Measurements from ENCODE around the gene ATP7B.

The ATP7B gene

DNA sequence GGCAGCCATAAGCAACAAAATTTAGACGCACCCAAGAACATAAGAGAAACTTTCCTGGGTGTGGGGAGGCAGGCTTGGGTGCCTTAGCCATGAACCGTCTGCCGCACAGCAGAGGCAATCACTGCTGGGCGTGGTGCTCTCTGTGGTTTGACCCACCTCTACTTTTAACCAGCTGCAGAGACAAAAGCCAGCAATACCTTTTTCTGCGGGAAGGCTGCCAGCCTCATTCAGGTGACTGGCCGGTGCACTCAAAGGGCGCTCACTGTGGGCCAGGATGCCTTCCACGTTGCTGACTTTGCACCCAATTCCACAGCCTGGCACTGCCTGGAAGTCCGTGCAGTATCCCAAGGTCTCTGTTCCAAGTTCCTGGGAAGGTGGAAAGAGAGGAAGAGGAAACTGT, 69.1 kb downstream of the ATP7B start:
- DNase-seq: no peak

DNA sequence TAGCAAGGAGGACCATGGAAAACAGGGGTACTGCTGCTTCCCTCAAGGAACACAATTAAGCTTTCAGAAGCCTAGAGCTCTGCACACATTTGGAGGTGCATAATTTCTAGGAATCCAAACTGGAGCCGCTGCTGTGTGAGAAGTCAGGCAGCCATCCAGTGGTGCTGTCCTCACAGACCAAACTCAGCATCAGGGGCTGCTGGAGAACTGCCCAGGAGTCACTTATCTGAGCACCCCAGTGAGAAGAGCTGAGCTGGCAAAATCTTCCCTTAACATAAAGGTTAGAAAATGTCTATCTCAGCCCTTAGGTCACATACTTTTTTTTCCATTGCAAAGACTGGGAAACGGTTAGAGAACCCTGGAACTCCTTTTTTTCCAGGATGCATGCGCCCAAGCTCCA, 72.8 kb downstream of the ATP7B start:
- no peak for DNase-seq

DNA sequence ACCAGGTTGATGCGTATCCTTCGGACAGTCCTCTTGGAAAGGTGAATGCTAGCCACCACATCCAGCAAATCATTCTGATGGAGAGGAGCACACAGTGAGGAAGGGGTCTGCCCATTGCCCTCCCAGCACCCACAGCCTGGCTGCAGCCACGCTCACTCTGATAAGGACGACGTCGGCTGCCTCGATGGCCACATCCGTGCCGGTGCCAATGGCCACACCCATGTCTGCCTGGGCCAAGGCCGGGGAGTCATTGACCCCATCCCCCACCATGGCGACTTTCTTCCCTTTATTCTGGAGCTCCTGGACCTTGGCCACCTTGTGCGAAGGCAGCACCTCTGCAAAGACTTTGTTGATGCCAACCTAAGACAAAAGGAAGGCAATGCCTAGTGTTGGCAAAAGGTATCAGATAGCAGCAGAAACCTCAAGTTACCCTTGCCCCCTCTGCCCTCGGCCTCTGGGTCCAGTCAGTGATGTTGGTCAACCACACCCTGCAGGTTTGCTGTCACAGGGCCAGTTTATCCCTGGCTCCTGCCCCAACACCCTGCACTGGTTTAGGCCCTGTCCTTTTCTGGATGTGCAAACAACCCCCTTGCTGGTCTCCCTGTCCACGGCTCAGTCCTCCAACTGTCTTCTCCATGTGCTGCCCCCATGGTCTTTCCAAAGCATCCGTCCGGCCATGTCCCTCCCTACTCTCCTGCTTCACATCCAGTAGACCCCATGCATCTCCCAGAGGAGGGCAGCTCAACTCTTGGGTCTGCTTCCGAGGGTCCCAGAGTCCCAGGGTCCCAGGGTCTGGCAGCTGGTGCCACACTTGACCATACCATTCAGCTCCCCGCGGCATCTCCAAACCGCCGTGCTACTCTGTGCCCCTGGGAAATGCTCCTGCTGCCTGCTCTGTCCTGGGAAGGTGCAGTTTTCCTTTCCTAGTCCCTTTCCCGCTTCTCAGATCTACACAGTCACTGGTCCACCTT, 73.6 kb downstream of the ATP7B start:
- DNase-seq: no peak

DNA sequence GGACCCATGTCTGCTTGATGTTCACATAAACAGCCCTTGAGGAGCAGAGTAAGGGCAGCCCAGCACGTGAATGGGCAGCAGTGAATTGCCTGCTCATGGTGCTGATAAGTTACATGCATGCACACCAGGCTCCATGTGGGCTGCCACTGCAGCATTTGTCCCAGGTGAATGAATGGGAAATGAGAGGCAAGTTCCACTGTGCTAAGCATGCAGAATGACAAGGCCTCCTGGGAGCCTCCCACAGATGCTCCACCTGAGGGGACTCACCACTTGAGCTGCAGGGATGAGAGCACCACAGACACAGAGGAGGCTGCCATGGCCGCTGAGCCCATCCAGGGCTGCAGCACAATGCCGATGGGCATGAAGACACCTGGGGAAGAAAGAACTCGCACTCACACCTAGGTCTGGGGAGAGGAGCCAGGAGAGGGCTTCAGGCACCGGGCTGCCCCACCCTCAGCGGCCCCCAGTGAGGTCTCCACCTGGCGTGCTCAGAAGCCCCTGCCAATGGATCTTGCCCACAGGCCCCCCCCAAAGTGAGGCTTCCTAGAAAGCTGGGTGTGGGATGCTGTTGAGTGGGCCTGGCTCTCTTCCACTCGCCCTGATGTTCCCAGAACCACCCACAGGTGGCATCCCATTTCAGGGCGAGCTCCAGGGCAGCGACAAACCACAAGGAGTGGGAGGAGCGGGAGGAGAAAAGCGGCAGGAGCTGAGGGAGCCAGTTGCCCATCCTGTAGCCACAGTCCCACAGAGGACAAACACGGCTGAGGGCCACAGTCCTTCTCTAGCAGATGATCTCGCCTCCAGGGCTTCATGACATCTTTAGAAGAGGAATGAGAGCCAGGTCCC, 75.7 kb downstream of the ATP7B start:
- DNase-seq: no peak

DNA sequence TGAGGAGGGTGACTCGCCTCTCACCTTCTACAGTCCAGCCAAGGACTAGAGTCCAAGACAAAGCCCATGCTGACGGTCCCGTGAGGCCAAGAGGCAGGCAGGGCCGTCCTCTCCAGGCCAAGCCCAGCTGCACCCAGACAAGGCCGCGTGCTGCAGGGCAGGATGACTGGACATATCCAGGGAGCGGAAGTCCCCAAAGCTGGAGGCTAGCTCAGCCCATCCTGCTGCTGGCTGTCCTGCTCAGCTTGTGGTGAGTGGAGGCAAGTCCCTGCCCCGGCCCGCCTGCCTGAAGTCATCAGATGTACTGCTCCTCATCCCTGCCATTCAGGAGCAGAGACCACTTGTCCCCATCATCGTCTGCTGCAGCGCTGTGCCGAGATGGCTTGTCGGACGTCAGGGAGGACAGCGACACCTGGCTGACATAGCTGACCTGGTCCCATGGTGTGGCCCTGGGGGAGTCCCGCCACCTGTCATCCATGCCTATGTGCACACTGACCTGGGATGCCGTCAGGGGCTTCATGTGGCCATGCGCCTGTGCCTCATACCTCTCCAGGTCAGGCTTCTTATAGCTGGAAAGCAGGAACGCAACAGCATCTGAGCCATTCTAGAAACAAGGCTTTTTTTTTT, 76.7 kb downstream of the ATP7B start:
- DNase-seq: no peak

DNA sequence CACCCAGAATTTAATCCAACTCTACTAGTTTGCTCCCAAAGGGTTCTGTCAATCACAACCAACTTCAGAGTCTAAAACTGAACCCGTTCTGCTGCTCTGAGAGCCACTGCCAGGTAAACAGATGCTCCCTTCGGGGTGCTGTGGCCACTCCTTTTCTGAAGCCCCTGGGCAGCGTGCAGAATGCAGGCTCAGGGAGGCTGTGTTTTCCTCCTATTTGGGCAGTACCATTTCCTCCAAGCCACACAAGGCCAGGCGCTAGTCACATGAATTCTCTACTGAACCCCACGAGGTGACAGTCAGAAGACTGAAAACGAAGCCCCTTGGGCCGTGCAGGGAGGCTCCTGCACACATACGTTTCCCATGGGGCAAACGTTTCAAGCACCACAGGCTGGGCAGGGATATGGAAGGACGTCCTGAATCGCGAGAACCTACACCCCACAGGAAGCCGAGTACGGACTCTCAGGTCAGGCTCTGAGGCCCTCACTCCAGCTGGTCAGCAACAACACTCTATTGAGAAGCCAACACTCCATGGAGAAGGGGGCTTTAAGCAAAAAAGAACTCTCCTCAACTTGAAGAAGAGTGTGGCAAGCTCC, 77.7 kb downstream of the ATP7B start:
- DNase-seq: no peak

DNA sequence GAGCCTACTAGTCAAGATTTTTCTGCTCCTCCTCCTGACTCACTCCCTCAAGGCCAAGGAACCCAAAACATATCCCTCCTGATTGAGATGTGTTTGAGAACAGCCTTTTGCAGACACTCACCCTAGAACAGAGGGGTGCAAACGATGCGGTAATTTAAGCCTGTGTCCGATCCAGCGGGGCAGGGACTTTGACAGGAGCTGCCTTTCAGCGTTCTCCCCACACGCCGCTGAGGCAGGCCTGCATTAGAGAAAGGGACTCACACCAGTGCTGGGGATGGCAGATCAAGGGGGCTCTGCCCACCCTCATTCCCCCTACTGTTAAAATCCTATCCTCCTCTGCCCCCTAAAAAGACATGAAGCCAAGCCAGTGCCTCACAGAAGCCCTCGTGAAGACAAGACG, 79.0 kb downstream of the ATP7B start:
- no peak for DNase-seq

DNA sequence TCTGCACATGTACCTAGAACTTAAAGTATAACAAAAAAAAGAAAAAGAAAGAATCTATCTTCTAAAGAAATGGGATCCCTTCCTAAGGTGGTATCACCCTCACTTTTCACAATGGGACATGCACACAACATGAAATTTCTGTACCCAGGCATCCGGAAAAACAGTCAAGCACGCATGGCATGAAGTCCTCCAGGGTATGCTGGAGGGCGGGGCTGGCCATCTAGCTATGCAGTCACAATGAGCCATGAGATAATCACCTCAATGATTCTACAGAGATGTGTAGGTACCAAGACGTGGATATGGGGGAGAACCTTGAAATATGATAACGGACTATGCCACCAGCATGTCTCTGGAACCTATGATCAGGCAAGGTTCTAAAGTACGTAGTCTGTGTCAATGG, 79.6 kb downstream of the ATP7B start:
- DNase-seq: no peak

DNA sequence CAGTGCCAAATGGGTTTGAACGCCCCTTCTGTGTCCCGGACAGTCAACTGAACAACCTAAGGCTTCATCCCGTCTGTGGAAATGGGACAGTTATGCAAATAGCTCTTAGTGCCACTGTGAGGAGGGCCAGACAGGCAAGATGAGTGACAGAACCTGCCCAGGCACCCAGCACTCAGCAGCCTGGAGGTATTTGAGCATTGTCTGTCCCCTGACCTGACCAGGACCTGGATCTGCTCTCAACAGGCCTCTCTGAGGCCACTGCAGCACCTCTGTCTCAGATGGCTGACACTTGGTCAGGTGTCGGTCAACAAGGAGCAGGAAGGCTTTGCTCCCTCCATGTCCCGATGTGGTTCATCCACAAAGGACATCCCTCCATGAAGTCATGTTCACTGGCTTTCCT, 81.6 kb downstream of the ATP7B start:
- DNase-seq: no peak

DNA sequence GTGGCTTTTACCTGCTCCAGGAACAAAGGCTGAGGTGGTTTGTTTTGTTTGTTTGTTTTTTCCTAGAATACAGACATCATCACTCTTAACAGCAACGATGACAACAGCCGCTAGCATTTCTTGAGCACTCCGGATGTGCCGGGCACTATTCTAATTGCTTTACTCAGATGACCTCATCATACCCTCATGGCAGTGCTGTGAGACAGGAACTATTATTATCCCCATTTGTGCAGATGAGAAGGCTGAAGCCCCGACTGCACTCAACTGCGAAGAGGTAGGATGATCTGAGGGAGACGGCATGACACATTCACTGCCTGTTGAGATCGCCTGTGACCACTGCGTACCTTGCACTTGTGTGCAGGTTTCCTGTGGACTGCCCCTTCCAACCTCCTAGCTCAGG, 83.0 kb downstream of the ATP7B start:
- DNase-seq: no peak

DNA sequence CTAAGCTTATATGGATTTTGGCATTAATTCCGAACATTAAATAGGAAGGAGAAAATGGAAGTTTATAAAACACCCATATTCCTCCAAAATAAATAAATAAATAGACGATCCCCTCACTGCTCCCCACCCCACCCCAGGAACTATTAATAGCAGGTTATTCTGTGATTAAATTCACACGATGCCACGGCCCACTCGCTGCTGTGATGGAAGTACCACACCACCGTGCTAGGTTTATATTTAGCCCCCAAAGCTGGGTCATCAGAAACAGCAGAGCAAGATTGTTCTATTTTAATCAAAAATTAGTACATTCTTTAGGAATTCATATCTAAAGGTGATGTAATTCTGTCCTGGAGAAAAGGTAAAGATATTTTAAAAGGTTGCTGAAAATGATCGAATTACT, 84.1 kb downstream of the ATP7B start:
- no peak for DNase-seq

DNA sequence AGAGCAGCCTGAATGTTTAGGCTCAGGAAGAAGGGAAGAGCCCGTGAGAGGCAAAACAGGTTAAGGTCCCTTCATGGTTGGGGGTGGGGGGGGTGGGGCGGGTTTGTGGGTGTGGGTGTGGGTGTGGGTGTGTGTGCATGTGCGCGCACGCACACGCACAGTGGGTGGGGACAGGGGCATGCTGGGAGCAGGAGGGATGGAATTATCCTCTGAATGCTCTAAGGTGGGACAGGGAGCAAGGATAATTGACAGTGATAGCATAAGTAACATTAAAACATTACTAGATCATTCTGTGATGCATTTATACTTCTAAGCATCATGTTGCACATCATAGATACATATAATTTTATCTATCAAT, 84.7 kb downstream of the ATP7B start:
- no peak for DNase-seq

DNA sequence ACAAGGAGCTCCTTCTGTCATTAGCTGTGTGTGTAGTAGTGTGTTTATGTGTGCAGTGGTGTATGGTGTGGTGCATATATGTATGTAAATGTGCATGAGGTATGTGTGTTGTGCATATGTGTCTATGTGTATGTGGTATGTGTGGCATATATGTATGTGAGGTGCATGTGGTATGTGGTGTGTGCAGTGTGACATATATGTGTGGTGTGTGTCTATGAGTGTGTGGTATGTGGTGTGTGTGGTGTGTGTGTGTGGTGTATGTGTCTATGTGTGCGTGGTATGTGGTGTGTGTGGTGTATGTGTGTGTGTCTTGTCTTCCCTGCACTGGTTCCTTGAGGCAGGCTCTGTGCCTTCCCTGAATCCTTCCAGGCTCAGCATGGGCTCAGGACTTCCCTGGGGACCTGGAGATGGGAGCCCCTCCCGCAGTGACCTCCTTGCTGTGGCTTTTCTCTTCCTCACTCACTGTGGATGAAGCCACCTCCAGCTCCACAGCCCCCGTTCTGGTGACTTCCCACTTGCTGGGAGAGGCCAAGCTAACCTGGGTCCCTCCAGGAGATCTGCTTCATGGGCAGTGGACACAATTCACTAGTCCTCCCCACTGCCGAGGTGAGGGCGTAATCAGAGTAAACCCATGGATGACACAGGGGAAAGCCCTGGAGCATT, 85.3 kb downstream of the ATP7B start:
- no peak for DNase-seq

DNA sequence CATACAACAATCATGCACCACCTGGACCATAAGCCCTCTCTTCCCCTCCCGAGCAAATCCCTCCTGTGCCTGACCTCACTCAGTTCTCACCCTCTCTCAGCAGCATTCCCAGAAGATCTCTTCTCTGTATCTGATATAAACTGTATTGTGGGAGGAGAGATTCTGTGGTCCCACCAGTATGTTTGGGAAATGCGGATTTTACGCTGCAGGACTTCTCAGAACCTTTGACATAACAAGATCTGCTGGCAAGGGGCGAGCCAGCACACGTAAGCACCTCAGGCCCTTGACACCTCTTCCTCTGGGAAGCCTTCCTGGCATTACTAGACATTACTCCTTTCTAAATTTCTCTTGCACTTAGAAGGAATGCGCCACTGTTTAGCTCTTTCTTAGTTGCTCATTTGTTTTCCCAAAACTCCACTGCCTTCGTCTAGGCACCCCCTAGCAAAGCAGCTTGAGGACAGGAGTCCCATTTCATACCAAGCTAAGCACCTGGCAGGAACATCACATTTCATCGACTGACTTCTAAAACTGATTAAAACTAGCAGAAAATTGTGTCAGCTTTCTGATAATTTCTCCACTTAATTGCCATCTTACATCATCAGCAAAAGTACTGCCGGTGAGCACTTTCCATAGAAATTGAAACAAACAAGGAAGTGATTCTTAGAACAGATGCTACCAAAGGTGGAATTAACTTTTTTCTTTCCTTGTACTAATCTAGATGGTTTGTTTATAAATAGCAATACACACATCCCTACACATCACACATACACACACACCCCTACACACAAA, 86.3 kb downstream of the ATP7B start:
- no peak for DNase-seq

DNA sequence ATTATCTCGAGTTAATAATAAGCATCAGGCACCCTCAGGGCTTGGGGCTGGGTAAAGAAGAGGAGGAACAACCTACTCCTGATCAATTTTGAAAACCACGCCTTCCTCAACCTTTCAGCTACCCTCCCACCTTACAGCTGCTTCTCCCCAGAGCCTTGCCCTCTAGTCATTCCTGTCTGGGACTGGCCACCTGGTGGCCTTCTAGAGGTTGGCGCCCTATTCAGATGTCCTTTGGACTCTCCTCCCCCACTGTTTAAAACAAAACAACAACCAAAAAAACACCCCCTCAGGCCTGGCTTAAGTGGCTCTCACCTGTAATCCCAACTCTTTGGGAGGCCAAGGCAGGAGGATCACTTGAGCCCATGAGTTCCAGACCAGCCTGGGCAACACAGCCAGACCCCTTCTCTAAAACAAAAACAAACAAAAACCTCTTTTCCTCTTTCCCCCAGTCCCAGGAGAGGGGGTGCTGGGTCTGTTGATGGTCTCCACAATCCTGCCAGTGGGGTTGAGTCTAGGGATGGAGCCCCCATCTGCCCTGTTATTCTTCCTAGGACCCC, 87.2 kb downstream of the ATP7B start:
- no peak for DNase-seq

DNA sequence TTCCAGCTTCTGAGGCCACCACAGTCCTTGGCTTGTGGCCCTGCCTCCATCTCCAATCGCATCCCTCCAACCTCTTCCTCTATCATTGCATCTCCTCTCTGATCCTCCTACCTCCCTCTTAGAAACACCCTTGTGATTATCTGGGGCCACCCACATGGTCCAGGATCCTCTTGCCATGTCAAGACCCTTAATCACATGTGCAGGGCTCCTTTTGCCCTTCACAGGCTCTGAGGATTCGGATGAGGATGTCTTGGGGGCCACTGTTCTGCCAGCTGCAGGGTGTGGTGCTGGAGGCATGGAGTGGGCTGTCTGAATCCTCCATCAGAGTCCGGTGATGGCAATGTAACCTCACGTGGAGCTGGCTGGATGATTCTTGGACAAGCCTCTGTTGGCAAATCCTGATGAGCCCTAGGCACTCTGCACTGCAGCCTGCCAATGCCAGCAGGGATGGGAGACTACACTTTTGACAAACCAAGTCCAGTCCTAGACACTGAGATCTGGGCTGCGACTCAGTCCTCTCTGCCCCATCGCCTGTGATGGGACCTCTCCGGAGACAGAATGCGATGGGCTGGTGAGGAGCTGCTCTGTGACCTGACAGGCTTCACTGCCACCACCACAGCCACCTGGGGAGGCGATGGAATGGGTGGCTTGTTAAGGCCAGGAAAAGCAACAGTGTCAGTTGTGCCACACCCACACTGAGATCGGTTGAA, 88.3 kb downstream of the ATP7B start:
- DNase-seq: no peak

DNA sequence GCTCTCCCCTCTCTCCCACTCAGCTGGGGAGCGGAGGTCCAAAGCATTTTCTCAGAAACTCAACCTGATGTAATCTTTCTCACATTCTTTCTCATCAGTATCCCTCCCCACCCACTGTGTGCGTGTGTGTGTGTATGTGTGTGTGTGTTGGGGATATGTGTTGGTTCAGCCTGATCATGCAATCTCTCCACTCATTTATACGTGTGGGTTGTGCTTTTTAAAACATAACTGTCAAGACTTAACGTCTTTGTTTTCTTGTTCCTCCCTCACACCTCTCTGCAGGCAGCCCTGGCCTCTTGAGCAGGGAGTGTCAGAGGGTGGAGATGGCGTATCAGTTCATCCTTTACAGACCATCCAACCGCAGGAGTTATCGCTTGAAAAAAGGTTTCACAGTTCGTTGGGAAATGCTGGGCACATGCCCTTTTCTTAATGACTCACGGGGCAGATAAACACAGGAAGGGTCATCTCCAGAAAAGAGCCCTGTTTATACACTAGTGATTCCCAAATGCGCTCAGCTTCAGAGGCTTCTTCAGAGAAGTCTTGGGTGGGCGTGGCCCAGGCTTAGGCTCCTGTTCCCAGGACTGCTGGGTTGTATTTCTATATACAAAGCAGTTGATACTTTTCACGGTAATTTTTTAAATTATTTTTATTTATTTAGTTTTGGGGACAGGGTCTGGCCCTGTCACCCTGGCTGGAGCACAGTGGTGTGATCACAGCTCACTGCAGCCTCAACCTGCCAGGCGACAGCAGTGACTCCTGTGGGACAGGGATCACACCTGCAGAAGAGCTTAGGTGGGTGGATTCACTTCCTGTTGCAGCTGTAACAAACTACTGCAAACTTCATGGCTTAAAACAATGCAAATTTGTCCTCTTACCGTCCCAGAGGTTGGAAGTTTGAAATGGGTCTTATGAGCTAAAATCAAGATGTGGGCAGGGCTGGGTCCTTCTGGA, 89.2 kb downstream of the ATP7B start:
- no peak for DNase-seq

DNA sequence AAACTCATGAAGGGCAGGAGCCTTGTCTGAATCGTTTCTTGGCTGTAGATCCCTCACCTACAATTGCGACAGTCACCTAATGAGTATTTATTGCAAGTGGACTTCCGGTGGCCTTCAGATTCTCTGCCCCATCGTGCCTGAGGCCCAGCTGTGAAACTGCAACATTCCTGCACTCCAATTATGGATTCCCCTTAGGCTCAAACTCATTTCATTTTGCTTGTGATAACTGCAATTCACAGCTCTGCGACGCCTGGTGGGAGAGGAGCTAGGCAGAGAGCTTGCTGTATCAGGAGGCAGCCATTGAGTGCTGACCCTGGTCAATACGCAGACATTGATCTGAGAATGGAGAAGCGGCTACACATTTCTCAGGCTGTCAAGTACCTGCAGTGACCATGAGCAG, 90.5 kb downstream of the ATP7B start:
- DNase-seq: no peak

DNA sequence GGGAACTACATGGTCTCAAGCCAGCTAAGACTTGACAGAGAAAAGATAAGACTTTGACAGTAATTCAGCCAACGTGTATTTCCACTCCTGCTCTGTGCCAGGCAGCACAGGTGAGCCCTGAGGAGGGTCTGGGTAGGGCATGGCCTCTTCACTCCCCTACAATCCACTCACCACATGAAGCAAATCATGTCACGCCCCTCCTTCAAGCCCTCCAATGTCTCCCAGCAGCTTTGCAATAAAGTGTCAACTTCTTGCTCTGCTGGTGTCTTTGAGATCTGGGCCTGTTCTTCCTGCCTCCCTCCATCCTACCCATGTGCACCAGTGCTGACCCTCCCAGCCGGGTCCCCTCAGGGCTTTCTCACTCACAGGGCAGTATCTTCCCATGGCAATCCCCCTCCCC, 91.0 kb downstream of the ATP7B start:
- DNase-seq: no peak

DNA sequence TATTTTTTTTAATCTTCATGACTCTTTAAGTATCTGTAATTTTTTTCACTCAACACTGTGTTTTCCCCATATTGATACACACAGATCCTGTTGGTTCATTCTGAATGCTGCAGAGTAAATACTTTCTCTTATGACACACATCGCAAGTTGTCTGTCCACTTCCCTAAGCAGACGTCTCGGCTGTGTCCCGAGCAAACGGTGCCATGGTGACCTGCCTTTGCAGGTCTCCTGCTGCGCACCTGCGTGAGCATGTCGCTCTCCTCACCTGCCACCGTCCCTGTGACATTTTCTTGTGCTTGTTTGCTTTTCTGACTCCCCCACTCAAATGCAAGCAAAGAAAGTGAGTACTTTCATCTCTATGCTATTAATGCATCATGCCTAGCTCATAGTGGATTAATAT, 91.7 kb downstream of the ATP7B start:
- DNase-seq: no peak

Data from NCI-H1436 treated with DMSO at 0.1 percent for 48 hours (cell line).